ENCODE results near the gene SP7.
"Not testable (repeated sequence)": the region's sequence is repeated elsewhere in the genome, so short reads cannot be mapped to it uniquely, and the experiment has no call there.

SP7 gene

DNA sequence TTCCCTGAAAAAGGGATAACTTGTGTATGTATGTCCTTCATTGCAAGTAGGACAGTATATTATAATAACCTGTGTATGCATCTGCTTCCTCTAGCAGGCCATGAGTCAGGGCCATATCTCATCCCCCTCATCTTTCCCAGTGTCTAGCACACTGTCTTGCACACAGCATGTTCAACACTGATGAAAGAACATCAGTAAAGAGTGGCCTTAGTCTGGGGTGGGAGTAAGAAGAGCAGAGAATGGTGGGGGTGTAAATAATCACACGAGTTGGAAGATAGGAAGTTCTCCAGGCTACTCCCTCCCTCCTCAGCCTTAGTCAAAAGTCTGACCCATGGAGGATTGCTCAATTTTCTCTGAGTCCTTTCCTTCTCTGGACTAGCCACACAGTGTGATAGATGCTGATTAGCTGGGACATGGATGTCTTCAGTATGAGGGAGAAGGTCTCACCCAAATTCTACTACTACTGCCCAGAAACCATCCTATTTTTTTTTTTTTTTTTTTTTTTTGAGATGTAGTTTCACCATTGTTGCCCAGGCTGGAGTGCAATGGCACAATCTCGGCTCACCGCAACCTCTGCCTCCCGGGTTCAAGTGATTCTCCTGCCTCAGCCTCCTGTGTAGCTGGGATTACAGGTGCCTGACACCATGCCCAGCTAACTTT, 29.2 kb upstream of the SP7 start:
- Histone ChIP-seq H3K36me3 (replicated peaks; ENCODE audit: insufficient read depth, low read length) (no peaks in the 10 kb centered on the region), H3K27ac (ENCODE audit: low read length) (no peak overlapping the region), H3K4me2 (ENCODE audit: low read depth, low read length) (no peak overlapping the region), H3K9ac (ENCODE audit: low read length) (no peak overlapping the region), H3K4me1 (ENCODE audit: low read length) (no peaks in the 10 kb centered on the region), H4K20me1 (ENCODE audit: insufficient read depth, low read length) (no peaks in the 10 kb centered on the region), H3K4me3 (ENCODE audit: low read length) (no peak overlapping the region), H3K27me3 (replicated peaks; ENCODE audit: insufficient read depth, low read length) (no peaks in the 10 kb centered on the region), H3F3A (ENCODE audit: insufficient read depth, low read length) (peaks cover 2% of the 10 kb centered on the region), H3K9me3 (replicated peaks; ENCODE audit: insufficient read depth, low read length) (no peaks in the 10 kb centered on the region), H2AFZ (ENCODE audit: low read length) (no peak overlapping the region), H3K9me2 (replicated peaks; ENCODE audit: insufficient read depth, low read length) (no peaks in the 10 kb centered on the region), H3K79me2 (ENCODE audit: low read length) (no peaks in the 10 kb centered on the region)
- no peak for DNase-seq
- TF ChIP-seq EZH2phosphoT487 (IDR thresholded peaks at IDR 0.05; ENCODE audit: low read length), result no peak
- TF ChIP-seq, protein P1, sequence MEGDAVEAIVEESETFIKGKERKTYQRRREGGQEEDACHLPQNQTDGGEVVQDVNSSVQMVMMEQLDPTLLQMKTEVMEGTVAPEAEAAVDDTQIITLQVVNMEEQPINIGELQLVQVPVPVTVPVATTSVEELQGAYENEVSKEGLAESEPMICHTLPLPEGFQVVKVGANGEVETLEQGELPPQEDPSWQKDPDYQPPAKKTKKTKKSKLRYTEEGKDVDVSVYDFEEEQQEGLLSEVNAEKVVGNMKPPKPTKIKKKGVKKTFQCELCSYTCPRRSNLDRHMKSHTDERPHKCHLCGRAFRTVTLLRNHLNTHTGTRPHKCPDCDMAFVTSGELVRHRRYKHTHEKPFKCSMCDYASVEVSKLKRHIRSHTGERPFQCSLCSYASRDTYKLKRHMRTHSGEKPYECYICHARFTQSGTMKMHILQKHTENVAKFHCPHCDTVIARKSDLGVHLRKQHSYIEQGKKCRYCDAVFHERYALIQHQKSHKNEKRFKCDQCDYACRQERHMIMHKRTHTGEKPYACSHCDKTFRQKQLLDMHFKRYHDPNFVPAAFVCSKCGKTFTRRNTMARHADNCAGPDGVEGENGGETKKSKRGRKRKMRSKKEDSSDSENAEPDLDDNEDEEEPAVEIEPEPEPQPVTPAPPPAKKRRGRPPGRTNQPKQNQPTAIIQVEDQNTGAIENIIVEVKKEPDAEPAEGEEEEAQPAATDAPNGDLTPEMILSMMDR (IDR thresholded peaks at IDR 0.05; ENCODE audit: low read length), result no peak
- no peak for TF ChIP-seq EZH2 (optimal IDR thresholded peaks at IDR 0.05; ENCODE audit: low read depth, low read length)

DNA sequence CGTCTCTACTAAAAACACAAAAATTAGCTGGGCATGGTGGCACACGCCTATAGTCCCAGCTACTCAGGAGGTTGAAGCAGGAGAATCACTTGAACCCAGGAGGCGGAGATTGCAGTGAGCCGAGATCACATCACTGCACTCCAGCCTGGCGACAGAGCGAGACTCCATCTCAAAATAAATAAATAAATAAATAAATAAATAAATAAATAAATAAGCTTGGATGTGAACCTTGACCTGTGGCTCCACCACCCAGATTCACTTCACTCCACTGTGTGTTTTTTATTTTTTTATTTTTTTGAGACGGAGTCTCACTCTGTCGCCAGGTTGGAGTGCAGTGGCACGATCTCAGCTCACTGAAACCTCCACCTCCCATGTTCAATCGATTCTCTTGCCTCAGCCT, 25.5 kb upstream of the SP7 start:
- not testable (repeated sequence) for H3K4me2 ChIP-seq (ENCODE audit: low read depth, low read length); H3K9me2 ChIP-seq (replicated peaks; ENCODE audit: insufficient read depth, low read length); H3K27me3 ChIP-seq (replicated peaks; ENCODE audit: insufficient read depth, low read length); H3K4me1 ChIP-seq (ENCODE audit: low read length); H3K27ac ChIP-seq (ENCODE audit: low read length); H3K79me2 ChIP-seq (ENCODE audit: low read length); DNase-seq; H2AFZ ChIP-seq (ENCODE audit: low read length); H3K9me3 ChIP-seq (replicated peaks; ENCODE audit: insufficient read depth, low read length); H3K4me3 ChIP-seq (ENCODE audit: low read length); H3K9ac ChIP-seq (ENCODE audit: low read length); H4K20me1 ChIP-seq (ENCODE audit: insufficient read depth, low read length); H3K36me3 ChIP-seq (replicated peaks; ENCODE audit: insufficient read depth, low read length); H3F3A ChIP-seq (ENCODE audit: insufficient read depth, low read length)

DNA sequence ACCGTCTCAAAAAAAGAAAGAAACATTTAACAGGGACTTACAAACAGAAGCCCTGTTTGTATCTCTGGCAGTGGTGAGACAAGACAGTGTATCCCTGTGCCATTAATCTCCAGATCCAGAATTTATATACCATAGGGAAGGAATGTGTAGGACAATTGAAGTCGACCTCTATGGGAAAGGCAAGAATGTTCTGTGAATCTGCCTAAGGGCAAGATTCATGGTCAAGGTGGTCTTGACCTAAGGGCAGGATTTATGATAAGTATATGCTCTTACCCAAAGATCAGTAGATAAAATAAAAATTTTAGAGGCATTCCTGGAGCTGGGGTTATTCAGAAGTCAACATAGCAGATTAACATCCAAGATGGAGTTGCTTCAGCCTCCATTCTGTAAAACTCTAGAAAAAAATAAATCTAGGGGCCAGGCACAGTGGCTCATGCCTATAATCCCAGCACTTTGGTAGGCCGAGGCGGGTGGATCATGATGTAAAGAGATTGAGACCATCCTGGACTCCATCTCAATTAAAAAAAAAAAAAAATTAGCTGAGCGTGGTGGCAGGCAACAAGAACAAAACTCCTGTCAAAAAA, 22.8 kb upstream of the SP7 start:
- Histone ChIP-seq H3K27me3 (replicated peaks; ENCODE audit: insufficient read depth, low read length) (no peaks in the 10 kb centered on the region), H3K4me2 (ENCODE audit: low read depth, low read length) (no peak overlapping the region)

More for the DNA sequence above, 22.8 kb upstream of the SP7 start:
- Histone ChIP-seq H3K27ac (ENCODE audit: low read length) (no peak overlapping the region), H3K79me2 (ENCODE audit: low read length) (no peaks in the 10 kb centered on the region), H3K9me3 (replicated peaks; ENCODE audit: insufficient read depth, low read length) (no peaks in the 10 kb centered on the region), H3K9me2 (replicated peaks; ENCODE audit: insufficient read depth, low read length) (no peaks in the 10 kb centered on the region), H2AFZ (ENCODE audit: low read length) (no peak overlapping the region), H3K36me3 (replicated peaks; ENCODE audit: insufficient read depth, low read length) (no peaks in the 10 kb centered on the region), H3K9ac (ENCODE audit: low read length) (no peak overlapping the region), H3K4me3 (ENCODE audit: low read length) (no peak overlapping the region), H4K20me1 (ENCODE audit: insufficient read depth, low read length) (no peaks in the 10 kb centered on the region), H3K4me1 (ENCODE audit: low read length) (no peaks in the 10 kb centered on the region), H3F3A (ENCODE audit: insufficient read depth, low read length) (no peaks in the 10 kb centered on the region)
- TF ChIP-seq, protein P1 (IDR thresholded peaks at IDR 0.05; ENCODE audit: low read length), result no peak
- TF ChIP-seq EZH2 (optimal IDR thresholded peaks at IDR 0.05; ENCODE audit: low read depth, low read length), result no peak
- no peak for TF ChIP-seq EZH2phosphoT487 (IDR thresholded peaks at IDR 0.05; ENCODE audit: low read length)
- DNase-seq, result no peak
